ENCODE data around the gene MYBPC2. TPM values are rescaled to one million over a fixed set of nuclear protein-coding genes. Genes with fewer than 3 reads are reported as not detected.

Gene MYBPC2
- total RNA-seq, 1 experiment from 2014 or later = not detected

GRCh38 chr19:50409347-50409746, 23.3 kb upstream of the MYBPC2 start:
- no peak overlapping the region for H3K9ac ChIP-seq (ENCODE audit: low read length)
- no peaks in the 10 kb centered on the region for H3F3A ChIP-seq (ENCODE audit: low read length, unreplicated experiment)
- H3K79me2 ChIP-seq (ENCODE audit: low read length) = no peaks in the 10 kb centered on the region
- no peak overlapping the region for H3K4me2 ChIP-seq (ENCODE audit: low read length)
- H2AFZ ChIP-seq (ENCODE audit: low read length) = no peak overlapping the region
- no peaks in the 10 kb centered on the region for H4K20me1 ChIP-seq (ENCODE audit: low read length)
- H3K27me3 ChIP-seq (ENCODE audit: low read length) = no peaks in the 10 kb centered on the region
- ATAC-seq = no peak
- H3K27ac ChIP-seq (ENCODE audit: low read length) = no peak overlapping the region
- ChIA-PET CTCF (no interaction called here), POLR2A (ENCODE audit: unreplicated experiment) (interaction anchor here (0.6 kb wide), 1 partner anchor 10 kb away, joined by 6 read pairs; the partner anchor contains the start of gene SPIB)
- no peaks in the 10 kb centered on the region for H3K9me2 ChIP-seq (replicated peaks; ENCODE audit: low read length)
- no peaks in the 10 kb centered on the region for H3K9me3 ChIP-seq (ENCODE audit: low read length)
- TF ChIP-seq EZH2 (IDR thresholded peaks at IDR 0.05; ENCODE audit: low read length, unreplicated experiment) (no peak), EZH2phosphoT487 (IDR thresholded peaks at IDR 0.05; ENCODE audit: borderline replicate concordance, low read length) (no peak), CTCF (conservative IDR thresholded peaks at IDR 0.05; ENCODE audit: low read depth, low read length) (no peak)
- H3K36me3 ChIP-seq (ENCODE audit: low read depth, low read length) = peaks cover 42% of the 10 kb centered on the region
- DNase-seq = no peak
- H3K4me1 ChIP-seq (ENCODE audit: insufficient read depth, low read length) = no peaks in the 10 kb centered on the region
- H3K4me3 ChIP-seq (ENCODE audit: low read length) = no peak overlapping the region
- intact Hi-C loops (cut with micrococcal nuclease) = no loop called here
- no TSS peak for BruUV-seq (replicated peaks)

GRCh38 chr19:50410109-50410508, 22.6 kb upstream of the MYBPC2 start:
- DNase-seq (no peak), ATAC-seq (no peak)
- no TSS peak for BruUV-seq (replicated peaks)
- Histone ChIP-seq H3K9me3 (ENCODE audit: low read length) (no peaks in the 10 kb centered on the region), H3K9me2 (replicated peaks; ENCODE audit: low read length) (no peaks in the 10 kb centered on the region), H3K9ac (ENCODE audit: low read length) (no peak overlapping the region), H3F3A (ENCODE audit: low read length, unreplicated experiment) (no peaks in the 10 kb centered on the region), H3K27me3 (ENCODE audit: low read length) (no peaks in the 10 kb centered on the region), H2AFZ (ENCODE audit: low read length) (no peak overlapping the region), H3K4me3 (ENCODE audit: low read length) (no peak overlapping the region), H3K36me3 (ENCODE audit: low read depth, low read length) (peaks cover 42% of the 10 kb centered on the region), H3K4me2 (ENCODE audit: low read length) (no peak overlapping the region), H3K79me2 (ENCODE audit: low read length) (no peaks in the 10 kb centered on the region), H4K20me1 (ENCODE audit: low read length) (no peaks in the 10 kb centered on the region), H3K4me1 (ENCODE audit: insufficient read depth, low read length) (no peaks in the 10 kb centered on the region), H3K27ac (ENCODE audit: low read length) (no peak overlapping the region)
- POLR2A ChIA-PET (ENCODE audit: unreplicated experiment) = interaction anchor here (0.6 kb wide), 1 partner anchor 9 kb away, joined by 6 read pairs; the partner anchor contains the start of gene SPIB
- no peak for TF ChIP-seq EZH2 (IDR thresholded peaks at IDR 0.05; ENCODE audit: low read length, unreplicated experiment)
- TF ChIP-seq CTCF (conservative IDR thresholded peaks at IDR 0.05; ENCODE audit: low read depth, low read length) = no peak
- CTCF ChIA-PET = no interaction called here
- intact Hi-C loops (cut with micrococcal nuclease) = no loop called here

- Histone ChIP-seq H3K4me3 (ENCODE audit: low read length) (no peak overlapping the region), H4K20me1 (ENCODE audit: low read length) (no peaks in the 10 kb centered on the region), H3K27ac (ENCODE audit: low read length) (no peak overlapping the region), H3K4me2 (ENCODE audit: low read length) (no peak overlapping the region), H3K9ac (ENCODE audit: low read length) (no peak overlapping the region), H3F3A (ENCODE audit: low read length, unreplicated experiment) (no peaks in the 10 kb centered on the region), H3K4me1 (ENCODE audit: insufficient read depth, low read length) (no peaks in the 10 kb centered on the region; the same call in 1 of the 2 replicates), H3K9me2 (replicated peaks; ENCODE audit: low read length) (no peaks in the 10 kb centered on the region), H3K79me2 (ENCODE audit: low read length) (no peaks in the 10 kb centered on the region), H3K9me3 (ENCODE audit: low read length) (no peaks in the 10 kb centered on the region), H3K36me3 (ENCODE audit: low read depth, low read length) (peaks cover 31% of the 10 kb centered on the region), H3K27me3 (ENCODE audit: low read length) (no peaks in the 10 kb centered on the region), H2AFZ (ENCODE audit: low read length) (no peak overlapping the region)
- no peak for ATAC-seq
- no TSS peak for BruUV-seq (replicated peaks)
- ChIA-PET CTCF (no interaction called here), POLR2A (ENCODE audit: unreplicated experiment) (no interaction called here)
- TF ChIP-seq EZH2 (IDR thresholded peaks at IDR 0.05; ENCODE audit: low read length, unreplicated experiment) (no peak), EZH2phosphoT487 (IDR thresholded peaks at IDR 0.05; ENCODE audit: borderline replicate concordance, low read length) (no peak), CTCF (conservative IDR thresholded peaks at IDR 0.05; ENCODE audit: low read depth, low read length) (no peak)
- no peak for DNase-seq
- intact Hi-C loops (cut with micrococcal nuclease) = no loop called here
Measured at GRCh38 chr19:50412419-50412818, 20.3 kb upstream of the MYBPC2 start.
